IMR-90 (cell line): ENCODE data around the gene GRAMD1A. TPM values are rescaled to one million over a fixed set of nuclear protein-coding genes. Genes with fewer than 3 reads are reported as not detected.

ENCODE experiments used
- ATAC-seq: fragments of 200-7000 bp; cut with Tn5 transposase; 2 replicates; pipeline ENCODE4 v1.9.1; 2020; ENCODE audit warnings: low read depth, mild to moderate bottlenecking, moderate library complexity
- BruUV-seq: library from RNA; stranded (reverse); fragments of 400-500 nt; replicated peaks from 2 replicates; lab custom pipeline; 2021; lab: Mats Ljungman, UMichigan
- CTCF ChIA-PET: fragments of 300-600 bp; formaldehyde crosslinking; extraction: SDS; loops from one replicate; lab custom pipeline; 2021; ENCODE audit warnings: antibody characterized with exemption; lab: Yijun Ruan, JAX
- POLR2A ChIA-PET: fragments of 300-600 bp; sonication (Branson Sonifier 250); formaldehyde crosslinking; loops from one replicate; lab custom pipeline; 2022; ENCODE audit warnings: antibody characterized with exemption; ENCODE audit not compliant: unreplicated experiment; lab: Charles Lee
- DNase-seq: peaks from one replicate; pipeline ENCODE4 v3.0.0; 2013
- H2AFZ ChIP-seq: replicated peaks from 2 replicates; pipeline ENCODE3; 2013; ENCODE audit warnings: low read length, mild to moderate bottlenecking; ENCODE audit not compliant: poor library complexity
- H2AK5ac ChIP-seq: 2 replicates; pipeline ENCODE4 v1.6.1; 2013; ENCODE audit warnings: low read depth, low read length, inconsistent platforms
- H2AK9ac ChIP-seq: replicated peaks from 2 replicates; pipeline ENCODE3; 2013; ENCODE audit warnings: mild to moderate bottlenecking, low read depth, low read length, moderate library complexity; ENCODE audit not compliant: poor library complexity
- H2BK120ac ChIP-seq: 2 replicates; pipeline ENCODE4 v1.6.1; 2013; ENCODE audit warnings: low read depth, low read length, inconsistent platforms
- H2BK15ac ChIP-seq: 3 replicates; pipeline ENCODE4 v1.6.1; 2013; ENCODE audit warnings: low read depth, low read length, inconsistent platforms
- H2BK20ac ChIP-seq: 2 replicates; pipeline ENCODE4 v1.6.1; 2013; ENCODE audit warnings: low read depth, mild to moderate bottlenecking, inconsistent platforms, low read length, moderate library complexity
- H2BK5ac ChIP-seq: 2 replicates; pipeline ENCODE4 v1.6.1; 2013; ENCODE audit warnings: mild to moderate bottlenecking, low read depth, low read length, inconsistent platforms; ENCODE audit not compliant: poor library complexity, severe bottlenecking
- H3K14ac ChIP-seq: replicated peaks from 2 replicates; pipeline ENCODE4 v1.6.1; 2013; ENCODE audit warnings: low read depth, low read length, inconsistent platforms
- H3K18ac ChIP-seq: 2 replicates; pipeline ENCODE4 v1.6.1; 2013; ENCODE audit warnings: low read depth, low read length, control low read depth
- H3K23ac ChIP-seq: 2 replicates; pipeline ENCODE4 v1.6.1; 2013; ENCODE audit warnings: low read depth, low read length, inconsistent platforms
- H3K27ac ChIP-seq: 2 replicates; pipeline ENCODE4 v1.5.1; 2013; ENCODE audit warnings: mild to moderate bottlenecking, control low read depth, low read length; ENCODE audit not compliant: insufficient read depth
- H3K27me3 ChIP-seq: 2 replicates; pipeline ENCODE4 v1.6.1; 2013; ENCODE audit warnings: low read length; ENCODE audit not compliant: control insufficient read depth, insufficient read depth
- H3K36me3 ChIP-seq: 2 replicates; pipeline ENCODE4 v1.6.1; 2013; ENCODE audit warnings: low read length, mixed read lengths; ENCODE audit not compliant: control insufficient read depth, insufficient read depth
- H3K4ac ChIP-seq: 2 replicates; pipeline ENCODE4 v1.6.1; 2013; ENCODE audit warnings: low read depth, low read length, inconsistent platforms
- H3K4me1 ChIP-seq: 2 replicates; pipeline ENCODE4 v1.6.1; 2013; ENCODE audit warnings: low read length, mixed read lengths; ENCODE audit not compliant: control insufficient read depth, insufficient read depth
- H3K4me2 ChIP-seq: 2 replicates; pipeline ENCODE4 v1.6.1; 2013; ENCODE audit warnings: low read depth, mild to moderate bottlenecking, control low read depth, low read length, moderate library complexity
- H3K4me3 ChIP-seq: 2 replicates; pipeline ENCODE4 v1.5.1; 2013; ENCODE audit warnings: low read depth, mild to moderate bottlenecking, control low read depth, low read length, moderate library complexity; ENCODE audit not compliant: insufficient read depth
- H3K56ac ChIP-seq: 2 replicates; pipeline ENCODE4 v1.6.1; 2013; ENCODE audit warnings: low read length, inconsistent platforms; ENCODE audit not compliant: insufficient read depth; ENCODE audit errors: extremely low read depth
- H3K79me1 ChIP-seq, 2 experiments: 2 replicates each; pipeline ENCODE4 v1.6.1; 2013; ENCODE audit warnings: low read length in 2 of 2, inconsistent platforms in 1 of 2, low read depth in 1 of 2
- H3K9ac ChIP-seq: 2 replicates; pipeline ENCODE4 v1.6.1; 2013; ENCODE audit warnings: low read depth, low read length, control low read depth
- H3K9me1 ChIP-seq: 2 replicates; pipeline ENCODE4 v1.6.1; 2013; ENCODE audit warnings: low read length, inconsistent platforms; ENCODE audit not compliant: insufficient read depth
- H3K9me3 ChIP-seq: 2 replicates; pipeline ENCODE4 v1.6.1; 2013; ENCODE audit warnings: low read length; ENCODE audit not compliant: control insufficient read depth, insufficient read depth
- H4K20me1 ChIP-seq: 2 replicates; pipeline ENCODE4 v1.6.1; 2013; ENCODE audit warnings: low read length, inconsistent platforms; ENCODE audit not compliant: insufficient read depth
- H4K5ac ChIP-seq: 2 replicates; pipeline ENCODE4 v1.6.1; 2013; ENCODE audit warnings: mild to moderate bottlenecking, low read depth, low read length, control low read depth
- H4K8ac ChIP-seq, 2 experiments: 2 replicates each; pipeline ENCODE4 v1.6.1; 2013; ENCODE audit warnings: low read depth in 2 of 2, low read length in 2 of 2, control low read depth in 1 of 2, inconsistent platforms in 1 of 2
- H4K91ac ChIP-seq: 2 replicates; pipeline ENCODE4 v1.6.1; 2013; ENCODE audit warnings: low read depth, low read length, inconsistent platforms; ENCODE audit not compliant: insufficient read depth
- FOS ChIP-seq: fragments of 150-350 bp; IDR thresholded peaks from 2 replicates; pipeline ENCODE4 v1.6.1; 2016; ENCODE audit warnings: low read depth, low read length
- MAFK ChIP-seq: IDR thresholded peaks from 2 replicates; pipeline ENCODE4 v1.6.1; 2012; ENCODE audit warnings: low read depth, low read length, improper control_type of control experiment
- MXI1 ChIP-seq: IDR thresholded peaks from 2 replicates; pipeline ENCODE4 v1.6.1; 2012; ENCODE audit warnings: low read depth, mild to moderate bottlenecking, low read length, moderate library complexity, borderline replicate concordance
- WGBS, 2 experiments: methylation state at CpG; one replicate each; pipeline versions ENCODE4 v1.1.5 to v1.1.7; 2013; ENCODE audit warnings: missing lambda C conversion rate in 2 of 2; ENCODE audit not compliant: insufficient read length in 1 of 2; ENCODE audit errors: extremely low coverage in 2 of 2; 5-methylcytosine and 5-hydroxymethylcytosine counted together
- dilution Hi-C: fragments of 300-500 bp; cut with HindIII; formaldehyde crosslinking; loops from one replicate; pipeline ENCODE4 v1.14.3; 2018; ENCODE audit warnings: low sequenced_read_pairs; ENCODE audit not compliant: unreplicated experiment
- in situ Hi-C: fragments of 300-500 bp; cut with MboI; formaldehyde crosslinking; loops from 3 replicates; pipeline ENCODE4 v1.14.3; 2019; ENCODE audit warnings: low sequenced_read_pairs, inconsistent platforms, mixed read lengths
- intact Hi-C: fragments of 100-400 bp; cut with micrococcal nuclease; formaldehyde crosslinking; loops from 2 replicates; pipeline ENCODE4 v1.10.0; 2022
- polyA plus RNA-seq, 3 experiments: library from polyadenylated mRNA; depleted of rRNA; stranded (reverse); fragments of >200 nt; gene quantifications; 2 replicates each; pipeline ENCODE4 v1.2.3, GENCODE V29; 2012; ENCODE audit warnings: low replicate concordance in 1 of 3
- total RNA-seq: library from RNA; depleted of rRNA; stranded (reverse); fragments of >200 nt; gene quantifications from 2 replicates; pipeline ENCODE4 v1.2.3, GENCODE V29; 2012

Gene GRAMD1A
- total and polyA plus RNA-seq, 2 of the 4 experiments (the other 2 are of a cell fraction): 11.1 to 63.0 TPM

DNA sequence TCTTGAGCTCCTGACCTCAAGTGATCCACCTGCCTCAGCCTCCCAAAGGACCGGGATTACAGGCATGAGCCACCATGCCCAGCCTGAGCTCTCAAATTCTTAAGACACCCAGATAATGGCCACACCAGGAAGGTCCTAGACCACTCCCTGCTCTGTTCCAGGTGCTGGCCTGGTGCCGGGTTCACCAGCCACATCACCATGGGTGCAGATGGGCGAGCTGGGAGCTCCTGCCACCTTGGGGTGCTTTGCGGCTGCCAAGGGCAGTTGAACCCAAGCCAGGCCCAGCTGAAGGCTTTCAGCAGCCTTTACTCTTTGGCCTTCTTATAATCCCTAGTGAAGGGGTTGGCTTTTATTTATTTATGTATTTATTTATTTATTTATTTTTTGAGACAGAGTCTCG lies 46.3 kb downstream of the GRAMD1A start:
- Histone ChIP-seq H2AFZ (no peak overlapping the region), H2BK120ac (no peak overlapping the region), H2AK5ac (no peak overlapping the region), H4K20me1 (no peaks in the 10 kb centered on the region), H3K27ac (no peak overlapping the region), H3K56ac (no peak overlapping the region), H4K91ac (no peak overlapping the region), H2BK5ac (no peak overlapping the region), H3K9me1 (no peaks in the 10 kb centered on the region), H3K79me1 (no peaks in the 10 kb centered on the region), H3K4me1 (no peaks in the 10 kb centered on the region), H3K9me3 (no peaks in the 10 kb centered on the region), H3K4me3 (no peak overlapping the region), H3K27me3 (peaks cover 16% of the 10 kb centered on the region), H3K36me3 (no peaks in the 10 kb centered on the region), H2BK20ac (no peak overlapping the region), H3K23ac (no peak overlapping the region), H3K18ac (no peak overlapping the region), H3K9ac (no peak overlapping the region), H3K4me2 (no peak overlapping the region), H4K5ac (no peak overlapping the region), H4K8ac (no peak overlapping the region), H2AK9ac (no peak overlapping the region), H2BK15ac (no peak overlapping the region), H3K4ac (no peak overlapping the region), H3K14ac (no peak overlapping the region)
- ChIA-PET CTCF (interaction anchor here (0.9 kb wide), 1 partner anchor 212 kb away, joined by 3 read pairs; no protein-coding TSS in a partner anchor), POLR2A (no interaction called here)
- ATAC-seq (no peak), DNase-seq (no peak)
- WGBS, 2 experiments: no CpG with 5 or more reads among the region's 5 CpGs
- in situ Hi-C loops (no loop called here), intact Hi-C loops (no loop called here), dilution Hi-C loops (no loop called here)
- TF ChIP-seq FOS: no peak
- no peak for TF ChIP-seq MAFK
- no peak for TF ChIP-seq MXI1
- no TSS peak for BruUV-seq
